GM18519 (cell line): Measurements from ENCODE around the gene RNF112.
"Not testable (repeated sequence)": the region's sequence is repeated elsewhere in the genome, so short reads cannot be mapped to it uniquely, and the experiment has no call there.

ENCODE experiments used
- ATAC-seq: cut with Tn5 transposase; IDR thresholded peaks from one replicate; pipeline ENCODE4 v1.9.1; 2021; ENCODE audit warnings: mild to moderate bottlenecking, moderate library complexity; ENCODE audit not compliant: unreplicated experiment, low FRiP score

The RNF112 gene

DNA sequence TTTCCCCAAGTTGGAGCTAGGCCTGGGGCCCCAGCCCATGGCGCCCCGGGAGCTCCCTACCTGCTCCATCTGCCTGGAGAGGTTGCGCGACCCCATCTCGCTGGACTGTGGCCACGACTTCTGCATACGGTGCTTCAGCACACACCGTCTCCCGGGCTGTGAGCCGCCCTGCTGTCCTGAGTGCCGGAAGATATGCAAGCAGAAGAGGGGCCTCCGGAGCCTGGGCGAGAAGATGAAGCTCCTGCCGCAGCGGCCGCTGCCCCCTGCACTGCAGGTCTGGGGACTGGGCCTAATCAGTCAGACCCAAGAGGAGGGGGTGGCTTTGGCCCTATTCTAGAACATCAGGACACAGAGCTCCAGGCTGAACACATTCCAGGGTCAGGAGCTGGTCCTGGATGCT lies 1.5 kb downstream of the RNF112 start:
- ATAC-seq, result no peak

DNA sequence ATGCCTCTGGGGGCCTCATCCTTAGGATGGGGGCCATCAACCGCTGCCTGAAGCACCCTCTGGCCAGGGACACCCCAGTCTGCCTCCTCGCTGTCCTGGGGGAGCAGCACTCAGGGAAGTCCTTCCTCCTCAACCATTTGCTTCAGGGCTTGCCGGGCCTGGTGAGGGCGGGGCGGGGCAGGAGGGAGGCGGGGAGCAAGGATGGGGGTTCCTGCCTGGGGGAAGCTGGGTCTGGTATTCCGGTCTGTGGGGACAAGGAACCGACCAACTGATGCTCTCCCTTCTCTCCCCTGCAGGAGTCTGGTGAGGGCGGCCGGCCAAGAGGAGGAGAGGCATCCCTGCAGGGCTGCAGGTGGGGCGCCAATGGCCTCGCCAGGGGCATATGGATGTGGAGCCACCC lies 2.0 kb downstream of the RNF112 start:
- no peak for ATAC-seq

DNA sequence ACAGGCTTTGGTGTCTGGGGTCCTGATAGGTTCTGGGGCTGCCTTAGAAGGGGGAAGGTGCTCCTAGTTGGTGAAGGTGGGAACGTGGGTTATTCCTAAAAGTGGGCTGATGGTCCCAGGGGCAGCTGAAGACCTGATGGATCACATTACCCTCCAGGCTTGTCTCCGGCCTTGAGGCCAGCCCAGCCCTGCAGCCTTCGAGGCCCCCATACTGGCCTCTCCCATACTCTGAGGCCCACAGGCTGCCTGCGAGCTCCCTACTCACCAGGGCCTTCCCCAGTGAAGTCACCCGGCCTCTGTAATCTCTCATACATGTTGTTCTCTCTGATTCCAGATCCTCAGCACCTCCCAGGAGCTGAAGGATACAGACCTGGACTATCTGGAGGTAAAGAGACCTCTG lies 2.7 kb downstream of the RNF112 start:
- ATAC-seq, result no peak

DNA sequence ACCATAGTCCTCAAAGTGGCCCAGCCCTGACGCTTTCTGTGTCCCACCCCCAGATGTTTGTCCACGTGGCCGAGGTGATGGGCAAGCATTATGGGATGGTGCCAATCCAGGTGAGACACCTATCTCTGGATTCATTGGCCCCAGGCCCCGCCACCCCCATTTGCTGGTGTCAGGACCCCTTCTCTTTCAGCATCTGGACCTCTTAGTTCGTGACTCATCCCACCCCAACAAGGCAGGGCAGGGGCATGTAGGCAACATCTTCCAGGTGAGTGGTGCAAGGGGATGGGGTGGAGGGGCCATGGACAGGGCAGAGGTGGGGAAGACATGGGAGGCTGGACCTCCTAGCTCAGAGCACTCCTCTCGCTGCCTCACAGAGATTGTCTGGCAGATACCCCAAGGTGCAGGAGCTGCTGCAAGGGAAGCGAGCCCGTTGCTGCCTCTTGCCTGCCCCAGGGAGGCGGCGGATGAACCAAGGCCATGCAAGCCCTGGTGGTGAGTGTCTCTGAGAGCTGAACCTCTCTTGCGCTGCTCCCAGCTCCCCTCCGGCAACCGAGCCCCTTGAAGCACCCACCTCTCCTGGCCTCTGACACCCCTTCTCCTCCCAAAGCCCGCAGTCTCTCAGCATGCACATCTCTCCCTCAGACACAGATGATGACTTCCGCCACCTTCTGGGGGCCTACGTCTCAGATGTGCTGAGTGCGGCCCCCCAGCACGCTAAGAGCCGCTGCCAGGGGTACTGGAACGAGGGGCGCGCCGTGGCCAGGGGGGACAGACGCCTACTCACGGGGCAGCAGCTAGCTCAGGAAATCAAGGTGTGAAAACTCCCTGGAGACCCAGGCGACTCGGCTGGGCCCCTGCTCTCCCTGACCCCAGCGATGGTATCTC lies 3.6 kb downstream of the RNF112 start:
- ATAC-seq, result no peak

DNA sequence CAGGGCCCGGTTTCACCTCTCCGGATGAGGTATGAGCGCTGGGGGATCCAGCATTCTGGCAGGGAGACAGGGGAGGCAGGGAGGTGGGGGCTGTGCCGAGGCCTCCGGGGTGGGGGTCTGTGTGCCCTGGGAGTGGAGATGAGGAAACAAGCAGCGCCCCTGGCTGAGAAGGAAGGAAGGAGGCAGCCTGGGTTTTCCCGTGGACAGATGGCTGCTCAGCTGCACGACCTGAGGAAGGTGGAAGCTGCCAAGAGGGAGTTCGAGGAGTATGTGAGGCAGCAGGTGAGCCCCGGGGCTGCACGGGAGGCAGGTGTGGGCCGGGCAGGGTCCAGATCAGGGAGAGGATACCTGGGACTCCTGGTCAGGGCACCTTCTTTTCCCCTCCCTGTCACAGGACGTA lies 4.3 kb downstream of the RNF112 start:
- ATAC-seq, result no peak

DNA sequence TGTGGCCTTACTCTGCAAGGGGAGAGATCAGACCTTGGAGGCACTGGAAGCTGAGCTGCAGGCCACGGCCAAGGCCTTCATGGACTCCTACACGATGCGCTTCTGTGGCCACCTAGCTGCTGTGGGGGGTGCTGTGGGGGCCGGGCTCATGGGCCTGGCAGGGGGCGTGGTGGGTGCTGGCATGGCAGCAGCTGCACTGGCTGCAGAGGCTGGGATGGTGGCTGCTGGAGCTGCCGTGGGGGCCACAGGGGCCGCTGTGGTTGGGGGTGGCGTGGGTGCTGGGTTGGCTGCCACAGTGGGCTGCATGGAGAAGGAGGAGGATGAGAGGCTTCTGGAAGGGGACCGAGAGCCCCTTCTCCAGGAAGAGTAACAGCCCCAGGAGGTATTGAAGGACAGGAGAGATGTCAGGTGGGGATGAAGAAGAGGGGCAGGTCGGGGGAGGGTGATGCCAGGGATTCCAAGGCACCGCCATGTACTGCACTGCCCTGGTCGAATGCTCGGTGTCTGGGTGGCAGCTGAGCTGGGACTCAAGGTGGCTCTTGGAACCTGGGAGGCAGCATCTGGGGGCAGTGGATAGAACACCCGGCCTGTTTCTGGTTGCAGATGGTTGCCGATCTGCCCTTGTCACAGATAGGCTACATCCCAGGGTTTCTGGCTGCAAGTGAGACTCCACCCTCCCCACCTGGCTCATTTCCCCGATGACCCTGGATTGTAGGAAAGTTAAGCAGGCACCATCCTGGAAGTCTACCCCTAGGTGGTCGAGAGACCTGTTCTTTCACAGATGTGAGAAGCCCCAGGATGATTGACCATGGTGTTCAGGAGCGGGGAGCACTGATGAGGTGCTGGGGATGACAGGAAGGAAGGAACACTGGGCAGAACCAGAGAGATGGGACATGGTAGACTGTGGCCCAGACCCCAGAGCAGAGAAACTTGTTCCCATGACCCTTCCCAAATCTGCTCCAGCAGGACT lies 5.1 kb downstream of the RNF112 start:
- ATAC-seq, result no peak

DNA sequence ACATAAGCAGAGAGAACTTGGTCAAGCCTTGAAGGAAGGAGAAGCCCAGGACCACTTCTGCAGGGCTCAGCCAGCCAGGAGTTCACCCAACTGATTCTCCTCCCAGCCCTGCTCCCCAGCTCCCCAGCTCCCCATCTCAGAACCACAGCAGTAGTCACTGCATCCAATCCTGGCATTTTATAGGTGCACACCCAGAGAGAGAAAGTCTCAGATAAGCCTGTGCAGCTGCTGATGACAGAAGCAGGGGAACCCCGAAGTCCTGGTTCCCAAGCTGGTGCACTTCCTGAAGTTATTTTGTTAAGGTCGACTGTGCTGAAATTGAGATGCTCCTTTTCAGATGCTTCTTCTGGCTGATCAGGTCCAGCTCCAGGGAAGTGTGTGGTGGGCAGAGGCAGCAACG lies 6.6 kb downstream of the RNF112 start:
- no peak for ATAC-seq

DNA sequence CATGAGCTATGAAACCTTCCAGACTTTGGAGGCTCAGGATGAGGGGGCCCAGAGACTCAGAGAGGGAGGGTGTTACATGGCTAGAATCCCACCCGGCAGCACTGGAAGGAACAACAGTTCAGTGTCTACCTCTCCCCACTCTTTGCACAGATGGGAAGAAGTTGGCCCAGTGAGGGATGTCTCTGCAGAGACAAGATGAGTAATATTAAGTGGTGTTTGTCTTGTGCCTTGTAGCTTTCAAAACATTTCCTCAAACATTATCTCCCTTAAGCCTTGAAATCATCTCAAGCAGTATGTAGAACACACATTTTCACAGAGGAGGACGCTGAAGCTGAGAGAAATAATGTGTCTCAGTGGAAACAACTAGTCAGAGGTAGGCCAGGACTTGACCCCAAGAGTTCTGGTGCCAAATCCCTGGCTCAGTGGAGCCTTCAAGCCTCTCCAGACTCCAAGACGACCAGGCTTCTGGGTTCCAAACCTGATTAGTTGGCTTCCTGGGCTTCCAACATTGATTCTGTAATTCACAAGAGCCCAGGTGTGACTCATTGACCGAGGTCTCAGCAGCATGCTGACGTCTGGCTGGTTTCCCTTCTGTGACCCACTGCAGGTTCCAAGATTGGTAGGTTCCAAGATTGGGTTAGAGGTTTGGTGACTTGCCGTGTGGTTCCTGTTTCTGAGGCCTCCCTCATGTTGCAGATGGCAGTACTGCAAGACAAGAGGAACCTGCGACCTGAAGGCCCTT lies 7.4 kb downstream of the RNF112 start:
- no peak for ATAC-seq

DNA sequence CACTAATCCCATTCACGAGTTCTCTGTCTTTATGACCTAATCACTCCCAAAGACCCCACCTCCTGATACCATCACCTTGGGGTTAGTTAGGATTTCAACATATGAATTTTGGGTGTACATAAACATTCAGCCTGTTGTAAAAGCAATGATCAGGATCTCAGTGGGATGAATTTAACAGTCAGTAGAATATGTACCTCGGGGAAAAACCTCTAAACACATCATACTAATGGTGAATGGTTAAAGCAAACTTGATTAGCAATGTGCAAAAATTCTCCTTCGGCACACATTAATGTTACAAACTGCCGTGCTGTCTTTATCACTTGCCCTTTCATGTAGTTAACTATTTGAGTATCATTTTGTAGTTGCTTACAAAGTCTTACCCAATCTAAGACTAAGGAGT lies 10.2 kb downstream of the RNF112 start:
- no peak for ATAC-seq

DNA sequence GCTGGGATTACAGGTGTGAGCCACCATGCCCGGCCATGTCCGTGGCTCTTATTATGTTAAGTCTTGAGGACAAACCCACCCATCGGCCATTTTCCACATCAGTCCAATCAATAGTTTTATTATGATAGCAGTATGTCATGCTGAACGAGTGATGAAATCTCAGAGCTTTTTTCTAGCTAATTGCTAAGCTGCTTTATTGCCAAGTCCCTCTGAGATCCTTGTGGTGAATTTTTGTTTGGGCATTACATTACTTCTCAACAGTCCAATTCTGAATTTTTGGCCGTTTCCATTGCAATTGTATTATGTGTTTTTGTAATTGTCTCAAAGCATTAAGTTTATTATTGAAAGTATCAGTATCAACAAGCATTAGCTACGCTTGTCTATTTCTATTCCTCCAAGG lies 10.9 kb downstream of the RNF112 start:
- ATAC-seq, result no peak

DNA sequence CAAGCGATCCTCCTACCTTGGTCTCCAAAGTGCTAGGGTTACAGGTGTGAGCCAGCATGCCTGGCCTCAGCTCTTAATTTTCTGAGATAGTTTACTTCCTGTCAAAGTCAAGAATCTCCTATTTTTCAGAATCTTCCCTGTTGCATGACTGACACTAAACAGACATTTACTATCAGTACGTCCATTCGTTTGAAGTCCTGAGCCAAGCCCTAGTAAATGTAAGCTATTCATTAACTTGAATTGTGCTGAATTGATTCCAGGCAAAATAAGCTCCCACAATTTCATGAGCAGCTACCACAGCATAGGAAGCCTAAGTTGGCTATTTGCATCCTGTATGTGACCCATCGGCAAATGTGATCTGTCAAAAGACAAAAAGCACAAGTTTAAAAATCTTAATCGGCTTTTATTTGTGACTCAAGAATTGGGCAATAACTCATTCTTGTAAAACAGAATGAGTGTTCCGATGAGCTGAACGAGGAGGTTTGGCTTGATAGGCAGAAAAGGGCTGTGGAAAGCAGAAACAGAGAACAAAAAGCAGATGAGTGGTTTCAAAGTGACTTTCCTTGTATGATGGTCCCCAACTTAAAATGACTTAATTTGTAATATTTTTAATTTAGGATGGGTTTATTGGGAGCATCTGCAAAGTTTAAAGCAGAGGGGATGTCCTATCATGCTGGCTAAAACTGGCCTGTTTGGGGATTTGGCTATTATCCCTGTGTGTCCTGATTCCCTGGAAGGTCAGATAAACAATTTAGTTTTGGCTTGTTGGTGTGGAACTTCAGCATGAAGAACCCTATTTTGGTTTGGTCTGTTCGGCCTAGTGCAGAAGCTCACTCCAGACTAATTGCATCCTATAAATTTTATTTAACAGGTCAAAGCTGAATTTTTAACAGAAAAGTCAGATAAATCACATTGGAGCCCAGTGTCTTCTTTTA lies 14.2 kb downstream of the RNF112 start:
- ATAC-seq, result no peak

DNA sequence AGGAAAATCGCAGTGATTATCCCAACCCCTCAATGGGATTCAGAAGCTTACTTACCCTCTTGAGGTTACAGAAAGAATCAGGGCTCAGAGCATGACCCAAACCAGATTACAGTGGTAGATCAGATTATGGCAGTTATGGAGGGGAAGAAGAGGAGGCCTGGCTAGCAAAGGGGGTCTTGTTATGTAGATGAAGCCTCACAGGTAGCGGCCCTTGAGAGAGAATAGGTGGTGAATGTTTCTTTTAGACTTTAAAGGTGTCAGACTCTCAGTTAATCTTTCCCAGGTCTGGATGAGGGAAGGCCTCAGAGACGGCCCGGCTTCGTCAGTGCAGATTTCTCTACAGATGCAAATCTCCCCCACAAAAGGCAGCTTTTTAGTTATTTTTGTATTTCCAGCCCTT lies 15.6 kb downstream of the RNF112 start:
- no peak for ATAC-seq

DNA sequence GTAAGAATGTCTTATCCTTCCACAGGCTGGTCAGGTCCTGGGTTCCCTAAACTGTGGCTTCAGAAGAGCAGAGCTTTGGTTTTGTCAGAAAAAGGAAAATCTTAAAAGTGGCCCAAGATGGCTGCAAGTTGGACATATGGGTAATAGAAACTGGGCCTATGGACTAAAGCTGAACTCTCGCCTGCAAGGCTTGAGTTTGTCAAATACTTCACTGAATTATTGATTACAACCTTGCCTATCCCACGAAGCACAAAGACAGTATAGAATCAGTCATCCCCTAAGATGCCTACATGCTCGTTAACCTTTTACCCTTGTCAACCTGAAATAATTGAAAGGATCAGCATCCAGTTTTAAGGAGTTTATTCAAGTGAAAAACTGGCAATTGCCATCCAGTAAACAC lies 20.7 kb downstream of the RNF112 start:
- no peak for ATAC-seq

DNA sequence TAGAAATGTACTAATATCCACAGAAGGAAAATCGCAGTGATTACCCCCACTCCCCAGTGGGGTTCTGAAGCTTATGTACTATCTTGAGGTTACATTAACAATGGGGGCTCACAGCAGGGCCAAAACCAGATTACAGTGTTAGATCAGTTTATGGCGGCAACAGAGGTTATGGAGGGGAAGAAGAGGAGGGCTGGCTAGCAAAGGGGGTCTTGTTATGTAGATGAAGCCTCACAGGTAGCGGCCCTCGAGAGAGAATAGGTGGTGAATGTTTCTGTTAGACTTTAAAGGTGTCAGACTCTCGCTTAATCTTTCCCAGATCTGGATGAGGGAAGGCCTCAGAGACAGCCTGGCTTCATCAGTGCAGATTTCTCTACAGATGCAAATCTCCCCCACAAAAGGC lies 22.2 kb downstream of the RNF112 start:
- ATAC-seq, result no peak

DNA sequence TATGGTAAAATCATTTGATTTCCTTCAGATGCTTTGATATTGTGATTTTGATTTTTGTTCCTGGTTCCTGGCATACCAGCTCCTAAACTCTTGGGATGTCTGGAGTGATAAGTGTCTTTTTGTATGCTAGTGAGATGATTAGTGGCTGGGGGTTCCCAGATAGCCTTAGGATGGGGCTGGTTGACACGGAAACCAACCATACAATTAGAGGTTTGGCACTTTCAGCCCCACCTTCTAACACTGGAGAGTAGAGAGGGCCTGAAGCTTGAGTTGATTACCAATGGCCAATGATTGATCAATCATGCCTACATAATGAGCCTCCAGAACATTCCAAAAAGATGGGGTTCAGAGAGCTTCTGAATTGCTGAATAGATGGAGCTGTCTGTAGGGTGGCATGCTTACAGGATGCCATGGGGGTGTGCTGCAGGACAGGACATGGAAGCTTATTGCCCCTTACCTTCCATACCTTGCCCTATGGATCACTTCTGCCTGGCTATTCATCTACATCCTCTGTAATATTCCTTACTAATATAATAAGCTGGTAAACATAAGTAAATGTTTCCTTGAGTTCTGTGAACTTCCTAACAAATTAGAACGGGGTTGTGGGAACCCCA lies 22.8 kb downstream of the RNF112 start:
- no peak for ATAC-seq

DNA sequence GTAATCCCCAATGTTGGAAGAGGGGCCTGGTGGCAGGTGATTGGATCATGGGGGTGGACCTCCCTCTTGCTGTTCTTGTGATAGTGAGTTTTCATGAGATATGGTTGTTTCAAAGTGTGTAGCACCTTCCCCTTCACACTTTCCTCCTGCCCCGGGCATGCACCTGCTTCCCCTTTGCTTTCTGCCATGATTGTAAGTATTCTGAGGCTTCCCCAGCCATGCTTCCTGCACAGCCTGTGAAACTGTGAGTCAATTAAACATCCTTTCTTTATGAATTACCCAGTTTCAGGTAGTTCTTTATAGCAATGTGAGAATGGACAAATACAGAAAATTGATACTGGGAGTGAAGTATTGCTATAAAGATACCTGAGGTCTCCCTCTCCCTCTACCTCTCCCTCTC lies 29.4 kb downstream of the RNF112 start:
- ATAC-seq, result no peak

DNA sequence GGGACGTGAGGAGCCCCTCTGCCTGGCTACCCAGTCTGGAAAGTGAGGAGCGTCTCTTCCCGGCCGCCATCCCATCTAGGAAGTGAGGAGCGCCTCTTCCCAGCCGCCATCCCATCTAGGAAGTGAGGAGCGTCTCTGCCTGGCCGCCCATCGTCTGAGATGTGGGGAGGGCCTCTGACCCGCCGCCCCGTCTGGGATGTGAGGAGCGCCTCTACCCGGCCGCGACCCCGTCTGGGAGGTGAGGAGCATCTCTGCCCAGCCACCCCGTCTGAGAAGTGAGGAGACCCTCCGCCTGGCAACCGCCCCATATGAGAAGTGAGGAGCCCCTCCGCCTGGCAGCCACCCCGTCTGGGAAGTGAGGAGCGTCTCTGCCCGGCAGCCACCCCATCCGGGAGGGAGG lies 30.3 kb downstream of the RNF112 start:
- ATAC-seq, result not testable (repeated sequence)

DNA sequence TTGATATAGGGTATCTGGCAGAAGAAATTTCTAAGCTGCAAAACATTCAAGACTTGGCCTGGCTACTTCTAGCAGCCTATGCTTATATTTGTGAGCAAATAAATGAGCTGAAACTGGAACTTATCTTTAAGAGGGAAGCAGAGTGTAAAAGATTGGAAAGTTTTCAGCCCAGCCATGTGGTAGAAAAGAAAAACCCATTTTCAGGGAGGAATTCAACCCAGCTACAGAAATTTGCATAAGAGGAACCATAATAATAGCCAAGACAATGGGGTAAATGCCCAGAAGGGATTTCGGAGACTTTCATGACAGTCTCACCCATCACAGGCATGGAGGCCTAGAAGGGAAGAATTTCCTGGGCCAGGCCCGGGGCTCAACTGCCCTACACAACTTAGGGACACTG lies 31.7 kb downstream of the RNF112 start:
- no peak for ATAC-seq

DNA sequence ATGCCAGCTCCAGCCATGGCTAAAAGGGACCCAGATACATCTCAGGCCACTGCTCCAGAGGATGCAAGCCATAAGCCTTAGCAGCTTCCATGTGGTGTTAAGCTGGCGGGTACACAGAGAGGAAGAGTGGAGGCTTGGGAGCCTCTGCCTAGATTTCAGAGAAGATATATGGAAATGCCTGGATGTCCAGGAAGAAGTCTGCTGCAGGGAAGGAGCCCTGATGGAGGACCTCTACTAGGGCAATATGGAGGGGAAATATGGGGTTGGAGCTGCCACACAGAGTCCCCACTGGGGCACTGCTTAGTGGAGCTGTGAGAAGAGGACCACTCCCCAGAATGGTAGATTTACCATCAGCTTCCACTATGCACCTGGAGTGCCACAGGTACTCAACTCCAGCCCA lies 32.1 kb downstream of the RNF112 start:
- ATAC-seq, result no peak
